Pancreas (tissue), 10 donors: ENCODE measurements around the gene KRTAP1-4. TPM values are rescaled to one million over a fixed set of nuclear protein-coding genes. Genes with fewer than 3 reads are reported as not detected.
"Not testable (repeated sequence)": the region's sequence is repeated elsewhere in the genome, so short reads cannot be mapped to it uniquely, and the experiment has no call there.

Experiments
- ATAC-seq, 4 donors: fragments of 200-7000 bp; cut with Tn5 transposase; one replicate each; pipeline versions ENCODE4 v1.8.0 to v1.9.1; 2020; ENCODE audit warnings: mild to moderate bottlenecking in 4 of 4, moderate library complexity in 4 of 4
- DNase-seq, 6 donors: peaks; one replicate each; pipeline ENCODE4 v3.0.0-alpha.2; 2020
- FAIRE-seq: peaks from 2 replicates; lab custom pipeline; 2012; peaks lifted over from hg19 to GRCh38; lab: Jason Lieb, UNC
- H3K27ac ChIP-seq, 4 donors: fragments of 200-600 bp; sonication (generic); 1 replicate in 3 of 4; 2 replicates in 1 of 4; pipeline versions ENCODE4 v1.5.0 to v1.8.0; 2020
- H3K27me3 ChIP-seq, 4 donors: fragments of 200-600 bp; one replicate each; pipeline ENCODE4 v1.8.0; 2021
- H3K36me3 ChIP-seq, 3 donors: fragments of 200-600 bp; sonication (generic) in 1 of 3; one replicate each; pipeline versions ENCODE4 v1.5.0 to v1.8.0; 2020 to 2021
- H3K4me1 ChIP-seq, 3 donors: fragments of 200-600 bp; one replicate each; pipeline ENCODE4 v1.8.0; 2021
- H3K4me3 ChIP-seq, 4 donors: fragments of 200-600 bp; sonication (generic) in 2 of 4; one replicate each; pipeline versions ENCODE4 v1.5.0 to v1.8.0; 2020 to 2021
- H3K9me3 ChIP-seq, 4 donors: fragments of 200-600 bp; one replicate each; pipeline ENCODE4 v1.8.0; 2021
- CTCF ChIP-seq, 4 donors: fragments of 200-600 bp; sonication (generic) in 3 of 4; IDR thresholded peaks; one replicate each; pipeline versions ENCODE4 v1.5.0 to v1.8.0; 2021; ENCODE audit warnings: antibody characterized with exemption in 4 of 4
- WGBS, 2 donors: extraction: QIAGEN DNeasy Blood & Tissue Kit; methylation state at CpG; one replicate each; pipeline ENCODE4 v1.1.7; 2013; 5-methylcytosine and 5-hydroxymethylcytosine counted together
- intact Hi-C, 3 donors: fragments of 100-400 bp; cut with DNase I; formaldehyde crosslinking; loops; one replicate each; pipeline versions ENCODE4 v1.11.1 to v1.14.2; 2022
- polyA plus RNA-seq, 2 donors: library from polyadenylated mRNA; stranded (reverse); fragments of 200-250 nt; gene quantifications; one replicate each; pipeline ENCODE4 v1.2.3, GENCODE V29; 2013
- total RNA-seq, 6 donors: library from RNA; stranded (reverse); fragmentation: NEBNext Ultra II Directional in 4 of 6; extraction: Animal tissue kit (Norgen Biotek cat#: 25700) in 4 of 6; gene quantifications; one replicate each; pipeline versions ENCODE4 v1.2.1 to v1.2.4, GENCODE V29; 2021 to 2023
- donor health status: healthy with polysubstance abuse.
- donor health status: DM: no; HTN: no; CAD: no; lungs with moderate emphysema.
- donor health status: DM: no; HTN: no; CAD: no.
- donor health status: control.
- donor health status: control.
- donor health status: Bipolar disorder and iron deficiency.
- donor health status: DM: yes; HTN: yes; CAD: no.
- donor health status: DM: no; HTN: no; CAD: no.
- donor health status: DM: no; HTN: no; CAD: no.
- donor health status: DM: yes; HTN: yes; CAD: no.

The KRTAP1-4 gene
- total and polyA plus RNA-seq, 8 donors = not detected

GRCh38 chr17:41069031-41069430, 39.0 kb upstream of the KRTAP1-4 start:
- no peaks in the 10 kb centered on the region for H3K4me1 ChIP-seq
- FAIRE-seq (no peak), ATAC-seq (no peak), DNase-seq (no peak)
- no peaks in the 10 kb centered on the region for H3K9me3 ChIP-seq
- no peak for TF ChIP-seq CTCF (IDR thresholded peaks at IDR 0.05)
- no peaks in the 10 kb centered on the region for H3K36me3 ChIP-seq
- no peaks in the 10 kb centered on the region for H3K27me3 ChIP-seq
- H3K27ac ChIP-seq = no peak overlapping the region
- intact Hi-C loops = no loop called here
- H3K4me3 ChIP-seq = no peak overlapping the region
- 81 to 88% methylated on average over 3 of the region's 3 CpGs for WGBS, 2 donors

GRCh38 chr17:41067281-41067680, 37.3 kb upstream of the KRTAP1-4 start:
- intact Hi-C loops = no loop called here
- H3K27me3 ChIP-seq = no peaks in the 10 kb centered on the region
- DNase-seq (no peak), ATAC-seq (no peak), FAIRE-seq (no peak)
- no peaks in the 10 kb centered on the region for H3K4me1 ChIP-seq
- H3K9me3 ChIP-seq = no peaks in the 10 kb centered on the region
- H3K27ac ChIP-seq = no peak overlapping the region
- H3K4me3 ChIP-seq = no peak overlapping the region
- no peak for TF ChIP-seq CTCF (IDR thresholded peaks at IDR 0.05)
- H3K36me3 ChIP-seq = no peaks in the 10 kb centered on the region

- H3K9me3 ChIP-seq = no peaks in the 10 kb centered on the region
- WGBS, 2 donors = 80 to 87% methylated on average over 6 of the region's 6 CpGs
- no peak for ATAC-seq
- no peak for TF ChIP-seq CTCF (IDR thresholded peaks at IDR 0.05)
- no peaks in the 10 kb centered on the region for H3K4me1 ChIP-seq
- H3K27ac ChIP-seq = no peak within 1 kb of the TSS
- intact Hi-C loops = no loop called here
- no peaks in the 10 kb centered on the region for H3K36me3 ChIP-seq
- H3K4me3 ChIP-seq = no peak within 1 kb of the TSS
- no peak for DNase-seq
- no peak for FAIRE-seq
- no peaks in the 10 kb centered on the region for H3K27me3 ChIP-seq
These were observed 36.0 kb upstream of the KRTAP1-4 start, which contains the start of gene KRTAP2-4 for GRCh38 chr17:41065829-41066624. TSS of gene KRTAP2-4 (minus strand) at chr17:41065879. CDS start at chr17:41065845, 34 bp downstream.

- intact Hi-C loops, DNase-seq, H3K27ac ChIP-seq, H3K36me3 ChIP-seq, ATAC-seq, H3K4me3 ChIP-seq, H3K4me1 ChIP-seq, H3K27me3 ChIP-seq, H3K9me3 ChIP-seq, FAIRE-seq: not testable (repeated sequence)
- 39 to 57% methylated on average over 6 to 7 of the region's 16 CpGs for WGBS, 2 donors
These were observed 35.2 kb upstream of the KRTAP1-4 start for GRCh38 chr17:41065016-41065689.

- no peak for TF ChIP-seq CTCF (IDR thresholded peaks at IDR 0.05)
- Histone ChIP-seq H3K4me3 (no peak overlapping the region), H3K27me3 (peaks cover 0 to under 1% (median 0%) of the 10 kb centered on the region in 4 donors), H3K27ac (no peak overlapping the region), H3K36me3 (no peaks in the 10 kb centered on the region), H3K4me1 (no peaks in the 10 kb centered on the region), H3K9me3 (no peaks in the 10 kb centered on the region)
- no peak for FAIRE-seq
- 59 to 75% methylated on average over 1 of the region's 1 CpG for WGBS, 2 donors
- intact Hi-C loops = no loop called here
- ATAC-seq = no peak
- DNase-seq = no peak
These were observed 34.3 kb upstream of the KRTAP1-4 start for GRCh38 chr17:41064301-41064700.
